Suprapubic skin (tissue), 4 donors: Measurements from ENCODE around the gene ZNF560. TPM values are rescaled to one million over a fixed set of nuclear protein-coding genes. Genes with fewer than 3 reads are reported as not detected.

Experiments used
- DNase-seq, 2 donors: peaks; one replicate each; pipeline ENCODE4 v3.0.0-alpha.2; 2019; ENCODE audit warnings: low spot score in 2 of 2
- H3K27ac ChIP-seq: fragments of 200-600 bp; sonication (generic); one replicate; pipeline ENCODE4 v1.5.1; 2019
- H3K27me3 ChIP-seq: fragments of 200-600 bp; sonication (generic); one replicate; pipeline ENCODE4 v1.5.1; 2019
- H3K36me3 ChIP-seq: fragments of 200-600 bp; sonication (generic); one replicate; pipeline ENCODE4 v1.5.1; 2019
- H3K4me1 ChIP-seq: fragments of 200-600 bp; sonication (generic); one replicate; pipeline ENCODE4 v1.5.1; 2019
- H3K4me3 ChIP-seq: fragments of 200-600 bp; sonication (generic); one replicate; pipeline ENCODE4 v1.5.1; 2019; ENCODE audit warnings: mild to moderate bottlenecking
- H3K9me3 ChIP-seq: fragments of 200-600 bp; sonication (generic); one replicate; pipeline ENCODE4 v1.5.1; 2019
- CTCF ChIP-seq, 2 donors: fragments of 200-600 bp in 1 of 2; fragments of 450-650 bp in 1 of 2; sonication (generic) in 1 of 2; IDR thresholded peaks; one replicate each; pipeline ENCODE4 v1.5.1; 2016 to 2019; ENCODE audit warnings: antibody characterized with exemption in 2 of 2, mild to moderate bottlenecking in 1 of 2, moderate library complexity in 1 of 2
- EP300 ChIP-seq: sonication (generic); formaldehyde crosslinking; IDR thresholded peaks from one replicate; pipeline ENCODE4 v1.6.1; 2017; ENCODE audit warnings: antibody characterized with exemption
- POLR2A ChIP-seq, 2 donors: fragments of 450-650 bp; IDR thresholded peaks; one replicate each; pipeline ENCODE4 v1.6.1; 2017; ENCODE audit warnings: antibody characterized with exemption in 2 of 2, mild to moderate bottlenecking in 2 of 2, moderate library complexity in 2 of 2
- POLR2AphosphoS5 ChIP-seq, 3 donors: sonication (generic); formaldehyde crosslinking; IDR thresholded peaks; one replicate each; pipeline ENCODE4 v1.6.1; 2017; ENCODE audit warnings: antibody characterized with exemption in 3 of 3
- WGBS: methylation state at CpG from one replicate; pipeline ENCODE4 v1.1.5; 2018; 5-methylcytosine and 5-hydroxymethylcytosine counted together
- total RNA-seq, 4 donors: library from RNA; depleted of rRNA; stranded (reverse); fragments of >200 nt; gene quantifications; one replicate each; pipeline ENCODE4 v1.1.0, GENCODE V29; 2016

The ZNF560 gene
- total RNA-seq, 4 donors from 2014 or later, result 0.38 TPM; not detected in 3

- H3K36me3 ChIP-seq, result no peaks in the 10 kb centered on the region
- no peak for DNase-seq
- 94% methylated on average over 1 of the region's 1 CpG for WGBS
- H3K4me3 ChIP-seq, result no peak overlapping the region
- no peaks in the 10 kb centered on the region for H3K4me1 ChIP-seq
- H3K27ac ChIP-seq, result no peak overlapping the region
- H3K27me3 ChIP-seq, result no peaks in the 10 kb centered on the region
- no peak for TF ChIP-seq POLR2A (IDR thresholded peaks at IDR 0.05)
- H3K9me3 ChIP-seq, result peaks cover 20% of the 10 kb centered on the region
Observed at GRCh38 chr19:9445037-9445436, 53.4 kb downstream of the ZNF560 start.

DNA sequence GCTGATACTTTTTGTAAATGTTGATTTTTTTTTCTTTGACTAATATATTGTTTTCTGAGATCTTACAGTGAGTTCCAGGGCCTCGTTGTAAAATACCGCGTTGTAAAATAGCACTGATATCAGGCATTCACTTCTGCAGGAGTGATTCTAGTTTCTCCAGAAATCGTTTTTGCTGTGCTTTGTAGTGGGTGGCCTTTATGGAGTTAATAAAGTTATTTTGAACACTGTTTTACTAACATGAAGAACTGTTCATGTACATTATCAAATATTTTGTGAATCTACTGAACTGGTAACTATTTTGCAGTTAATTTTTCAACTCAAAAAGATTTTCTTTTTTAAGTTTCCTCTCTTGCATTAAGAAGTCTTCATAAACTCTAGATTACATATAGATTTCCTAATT, 62.1 kb downstream of the ZNF560 start:
- Histone ChIP-seq H3K4me1 (peaks cover 23% of the 10 kb centered on the region), H3K4me3 (no peak overlapping the region), H3K27me3 (no peaks in the 10 kb centered on the region), H3K36me3 (peaks cover 19% of the 10 kb centered on the region), H3K27ac (no peak overlapping the region), H3K9me3 (no peaks in the 10 kb centered on the region)
- no peak for DNase-seq
- WGBS, result 80% methylated on average over 4 of the region's 4 CpGs
- TF ChIP-seq EP300, result no peak
- no peak for TF ChIP-seq POLR2A (IDR thresholded peaks at IDR 0.05)
- no peak for TF ChIP-seq POLR2AphosphoS5 (IDR thresholded peaks at IDR 0.05)
- TF ChIP-seq CTCF (IDR thresholded peaks at IDR 0.05), result no peak

DNA sequence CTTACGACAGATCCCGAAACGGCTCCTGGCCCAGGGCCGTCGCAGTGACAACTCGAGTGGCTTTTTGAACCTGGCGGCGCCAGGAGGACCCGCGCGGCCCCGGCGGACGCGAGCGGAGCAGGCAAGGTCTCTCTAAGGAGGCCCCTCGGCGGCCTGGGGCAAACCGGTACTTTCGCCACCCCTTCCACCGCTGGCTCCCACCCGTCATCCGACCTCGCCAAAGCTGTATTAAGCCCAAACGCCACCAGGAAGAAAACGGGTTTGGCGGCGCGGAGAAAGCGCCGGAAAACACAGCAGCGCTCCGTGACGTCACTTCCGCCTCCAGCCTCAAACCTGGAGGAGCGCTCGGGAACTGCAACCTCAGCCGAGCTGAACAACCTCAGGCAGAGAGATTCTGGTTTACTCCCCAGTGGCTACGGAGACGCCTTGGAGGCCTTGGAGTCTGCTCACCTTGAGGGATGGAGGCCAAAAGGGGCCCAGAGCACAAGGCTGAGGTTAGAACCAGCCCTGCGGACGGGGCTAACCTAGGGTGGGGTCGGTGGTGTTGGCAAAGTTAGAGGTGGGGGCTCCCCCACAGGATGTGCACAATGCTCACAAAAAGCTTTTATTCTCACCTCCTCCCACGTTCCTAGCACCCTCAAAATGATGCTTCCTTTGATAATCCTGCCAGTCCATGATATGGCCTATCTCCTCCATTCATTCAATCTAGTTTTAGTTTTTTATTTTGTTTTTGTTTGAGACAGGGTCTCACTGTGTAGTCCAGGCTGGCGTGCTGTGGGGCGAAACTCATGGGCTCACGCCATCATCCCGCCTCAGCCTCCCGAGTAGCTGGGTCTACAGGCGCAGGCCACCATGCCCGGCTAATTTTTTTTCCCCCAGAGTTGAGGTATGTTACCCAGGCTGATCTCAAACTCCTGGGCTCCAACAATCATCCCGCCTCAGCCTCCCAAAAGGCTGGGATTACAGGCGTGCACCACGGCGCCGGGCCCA, 62.8 kb downstream of the ZNF560 start, which contains the start of gene ZNF266:
Gene ZNF266 (minus strand): TSS at position 295 of the 990 bp plus-strand sequence. CDS start 15,484 bp downstream, outside the sequence.
- no peaks in the 10 kb centered on the region for H3K27me3 ChIP-seq
- peaks cover 23% of the 10 kb centered on the region for H3K4me1 ChIP-seq
- TF ChIP-seq CTCF (IDR thresholded peaks at IDR 0.05) (peak; percentile 82 to 89), POLR2A (IDR thresholded peaks at IDR 0.05) (peak in 1 of 2 donors; percentile 59), EP300 (no peak), POLR2AphosphoS5 (IDR thresholded peaks at IDR 0.05) (peak in 1 of 3 donors; percentile 48)
- no peaks in the 10 kb centered on the region for H3K9me3 ChIP-seq
- WGBS, result 29% methylated on average over 23 of the region's 56 CpGs
- peaks cover 27% of the 10 kb centered on the region for H3K36me3 ChIP-seq
- H3K4me3 ChIP-seq, result peak within 1 kb of the TSS; percentile 75
- H3K27ac ChIP-seq, result peak within 1 kb of the TSS; percentile 84
- peak; percentile 93 for DNase-seq

GRCh38 chr19:9431475-9431874, 66.9 kb downstream of the ZNF560 start:
- H3K4me1 ChIP-seq, result peaks cover 22% of the 10 kb centered on the region
- no peak overlapping the region for H3K4me3 ChIP-seq
- DNase-seq, result no peak
- H3K27me3 ChIP-seq, result no peaks in the 10 kb centered on the region
- no peak for TF ChIP-seq CTCF (IDR thresholded peaks at IDR 0.05)
- TF ChIP-seq POLR2AphosphoS5 (IDR thresholded peaks at IDR 0.05), result no peak
- no peak for TF ChIP-seq POLR2A (IDR thresholded peaks at IDR 0.05)
- no peak for TF ChIP-seq EP300
- 90% methylated on average over 5 of the region's 7 CpGs for WGBS
- H3K9me3 ChIP-seq, result no peaks in the 10 kb centered on the region
- peaks cover 67% of the 10 kb centered on the region for H3K36me3 ChIP-seq
- H3K27ac ChIP-seq, result no peak overlapping the region

DNA sequence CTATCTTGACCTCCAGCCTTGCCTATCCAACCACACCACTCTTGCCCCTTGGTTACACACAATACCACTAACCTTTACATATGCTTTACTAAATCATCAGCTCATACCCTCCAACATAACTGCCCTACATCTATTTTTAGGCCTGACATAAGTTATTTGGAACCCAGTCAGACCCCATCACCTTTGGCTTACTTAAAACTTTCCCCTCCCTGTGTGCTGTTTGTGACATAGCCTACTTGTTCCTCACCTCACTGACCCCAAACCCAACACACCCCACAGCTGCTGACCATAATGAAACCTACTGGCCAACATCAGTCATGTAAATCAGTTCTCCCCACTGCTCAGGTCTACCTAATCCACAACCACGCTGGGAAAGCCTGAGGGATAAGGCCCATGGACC, 68.0 kb downstream of the ZNF560 start:
- Histone ChIP-seq H3K27me3 (no peaks in the 10 kb centered on the region), H3K9me3 (no peaks in the 10 kb centered on the region), H3K4me1 (peaks cover 13% of the 10 kb centered on the region), H3K4me3 (no peak overlapping the region), H3K36me3 (peaks cover 77% of the 10 kb centered on the region), H3K27ac (no peak overlapping the region)
- TF ChIP-seq EP300 (no peak), POLR2A (IDR thresholded peaks at IDR 0.05) (no peak), POLR2AphosphoS5 (IDR thresholded peaks at IDR 0.05) (no peak), CTCF (IDR thresholded peaks at IDR 0.05) (no peak)
- WGBS, result 100% methylated on average over 1 of the region's 1 CpG
- no peak for DNase-seq
